HEK293 (cell line): ENCODE results near the gene MORF4L2.

ENCODE experiments used
- CTCF ChIA-PET: fragments of 350-600 bp; formaldehyde crosslinking; extraction: SDS; loops from one replicate; lab custom pipeline; 2021; ENCODE audit warnings: antibody characterized with exemption; lab: Yijun Ruan, JAX
- POLR2A ChIA-PET: fragments of 300-600 bp; formaldehyde crosslinking; extraction: SDS; loops from one replicate; lab custom pipeline; 2020; ENCODE audit warnings: antibody characterized with exemption, inconsistent platforms; lab: Yijun Ruan, JAX
- H3K27ac ChIP-seq: fragments of 200-500 bp; sonication (Bioruptor generic); 2 replicates; pipeline ENCODE4 v1.5.1; 2014; ENCODE audit warnings: low read depth, low read length, control low read depth, inconsistent platforms; ENCODE audit errors: extremely low read depth
- H3K36me3 ChIP-seq, 2 experiments: fragments of 200-500 bp in 1 of 2; sonication (Bioruptor generic) in 1 of 2; 1 replicate in 1 of 2; 2 replicates in 1 of 2; pipeline ENCODE4 v1.5.1; 2014 to 2017; ENCODE audit warnings: inconsistent platforms in 2 of 2, low read length in 2 of 2; ENCODE audit not compliant: control insufficient read depth in 2 of 2, insufficient read depth in 1 of 2
- H3K4me1 ChIP-seq: fragments of 200-500 bp; sonication (Bioruptor generic); 2 replicates; pipeline ENCODE4 v1.5.1; 2014; ENCODE audit warnings: mild to moderate bottlenecking, low read length, inconsistent platforms; ENCODE audit not compliant: control insufficient read depth, insufficient read depth
- H3K4me3 ChIP-seq: 2 replicates; pipeline ENCODE4 v1.5.1; 2011; ENCODE audit warnings: low read depth, mild to moderate bottlenecking, control low read depth, low read length, moderate library complexity
- H3K9me3 ChIP-seq: fragments of 200-500 bp; sonication (Bioruptor generic); 2 replicates; pipeline ENCODE4 v1.5.1; 2014; ENCODE audit warnings: low read depth, low read length, inconsistent platforms; ENCODE audit not compliant: control insufficient read depth, insufficient read depth
- EGR2 ChIP-seq: fragments of 450-650 bp; formaldehyde crosslinking; IDR thresholded peaks from 2 replicates; pipeline ENCODE4 v1.5.1; 2016; ENCODE audit warnings: low read depth, missing biosample characterization, missing genetic modification characterization
- KLF1 ChIP-seq: fragments of 450-650 bp; formaldehyde crosslinking; IDR thresholded peaks from 2 replicates; pipeline ENCODE4 v1.5.1; 2016; ENCODE audit warnings: missing biosample characterization, missing genetic modification characterization
- OSR2 ChIP-seq: fragments of 450-650 bp; formaldehyde crosslinking; IDR thresholded peaks from 2 replicates; pipeline ENCODE4 v1.5.1; 2016; ENCODE audit warnings: missing biosample characterization, missing genetic modification characterization
- SETDB1 ChIP-seq: IDR thresholded peaks from one replicate; pipeline ENCODE4 v1.6.1; 2017; ENCODE audit warnings: mild to moderate bottlenecking, low read length, moderate library complexity, mixed read lengths; ENCODE audit not compliant: insufficient read length
- SP7 ChIP-seq: fragments of 450-650 bp; formaldehyde crosslinking; IDR thresholded peaks from 2 replicates; pipeline ENCODE4 v1.5.1; 2016; ENCODE audit warnings: missing biosample characterization, missing genetic modification characterization
- TCF7L2 ChIP-seq: IDR thresholded peaks from 2 replicates; pipeline ENCODE4 v1.6.1; 2011; ENCODE audit warnings: low read depth, mild to moderate bottlenecking, inconsistent platforms, low read length, moderate library complexity, borderline replicate concordance
- WT1 ChIP-seq: fragments of 450-650 bp; formaldehyde crosslinking; IDR thresholded peaks from 2 replicates; pipeline ENCODE4 v1.5.1; 2016; ENCODE audit warnings: missing biosample characterization, missing genetic modification characterization
- ZBTB1 ChIP-seq: fragments of 450-650 bp; formaldehyde crosslinking; IDR thresholded peaks from 2 replicates; pipeline ENCODE4 v1.5.1; 2016; ENCODE audit warnings: missing biosample characterization, missing genetic modification characterization
- ZBTB17 ChIP-seq: fragments of 450-650 bp; formaldehyde crosslinking; IDR thresholded peaks from 2 replicates; pipeline ENCODE4 v1.5.1; 2016; ENCODE audit warnings: missing biosample characterization, missing genetic modification characterization
- ZBTB20 ChIP-seq: fragments of 450-650 bp; formaldehyde crosslinking; IDR thresholded peaks from 2 replicates; pipeline ENCODE4 v1.5.1; 2016; ENCODE audit warnings: missing biosample characterization, missing genetic modification characterization
- ZNF114 ChIP-seq: fragments of 450-650 bp; formaldehyde crosslinking; IDR thresholded peaks from 2 replicates; pipeline ENCODE4 v1.5.0; 2017; ENCODE audit warnings: missing biosample characterization, missing genetic modification characterization
- ZNF138 ChIP-seq: fragments of 450-650 bp; formaldehyde crosslinking; IDR thresholded peaks from 2 replicates; pipeline ENCODE4 v1.5.1; 2016; ENCODE audit warnings: missing biosample characterization, missing genetic modification characterization, borderline replicate concordance
- ZNF23 ChIP-seq: fragments of 450-650 bp; formaldehyde crosslinking; IDR thresholded peaks from 2 replicates; pipeline ENCODE4 v1.5.1; 2016; ENCODE audit warnings: missing biosample characterization, missing genetic modification characterization, borderline replicate concordance
- ZNF248 ChIP-seq: fragments of 450-650 bp; formaldehyde crosslinking; IDR thresholded peaks from 2 replicates; pipeline ENCODE4 v1.5.1; 2017; ENCODE audit warnings: missing biosample characterization, missing genetic modification characterization
- ZNF302 ChIP-seq: fragments of 450-650 bp; formaldehyde crosslinking; IDR thresholded peaks from 2 replicates; pipeline ENCODE4 v1.5.1; 2016; ENCODE audit warnings: missing biosample characterization, missing genetic modification characterization, low read depth
- ZNF610 ChIP-seq: fragments of 450-650 bp; formaldehyde crosslinking; IDR thresholded peaks from 2 replicates; pipeline ENCODE4 v1.5.1; 2016; ENCODE audit warnings: missing biosample characterization, missing genetic modification characterization, borderline replicate concordance
- ZNF654 ChIP-seq: fragments of 450-650 bp; formaldehyde crosslinking; IDR thresholded peaks from 2 replicates; pipeline ENCODE4 v1.5.1; 2016; ENCODE audit warnings: low read depth, missing biosample characterization, missing genetic modification characterization
- ZNF664 ChIP-seq: fragments of 450-650 bp; formaldehyde crosslinking; IDR thresholded peaks from 2 replicates; pipeline ENCODE4 v1.5.1; 2016; ENCODE audit warnings: missing biosample characterization, missing genetic modification characterization
- ZNF677 ChIP-seq: fragments of 450-650 bp; IDR thresholded peaks from 2 replicates; pipeline ENCODE4 v1.5.0; 2018; ENCODE audit warnings: missing biosample characterization, mild to moderate bottlenecking, missing genetic modification characterization, moderate library complexity
- ZNF776 ChIP-seq: fragments of 450-650 bp; formaldehyde crosslinking; IDR thresholded peaks from 2 replicates; pipeline ENCODE4 v1.5.0; 2017; ENCODE audit warnings: missing biosample characterization, missing genetic modification characterization, borderline replicate concordance
- TF ChIP-seq, protein P1 (sequence below): fragments of 450-650 bp; formaldehyde crosslinking; IDR thresholded peaks from 2 replicates; pipeline ENCODE4 v1.5.1; 2016; ENCODE audit warnings: missing biosample characterization, missing genetic modification characterization
- TF ChIP-seq, protein P2 (sequence below): fragments of 450-650 bp; formaldehyde crosslinking; IDR thresholded peaks from 2 replicates; pipeline ENCODE4 v1.5.1; 2017; ENCODE audit warnings: missing biosample characterization, missing genetic modification characterization
- TF ChIP-seq, protein P3 (sequence below): fragments of 450-650 bp; formaldehyde crosslinking; IDR thresholded peaks from 2 replicates; pipeline ENCODE4 v1.5.1; 2016; ENCODE audit warnings: missing biosample characterization, missing genetic modification characterization
- TF ChIP-seq, protein P4 (sequence below): fragments of 450-650 bp; formaldehyde crosslinking; IDR thresholded peaks from 2 replicates; pipeline ENCODE4 v1.5.1; 2016; ENCODE audit warnings: missing biosample characterization, missing genetic modification characterization, borderline replicate concordance
- TF ChIP-seq, protein P5 (sequence below): fragments of 450-650 bp; formaldehyde crosslinking; IDR thresholded peaks from 2 replicates; pipeline ENCODE4 v1.5.1; 2016; ENCODE audit warnings: missing biosample characterization, missing genetic modification characterization

MORF4L2 gene

DNA sequence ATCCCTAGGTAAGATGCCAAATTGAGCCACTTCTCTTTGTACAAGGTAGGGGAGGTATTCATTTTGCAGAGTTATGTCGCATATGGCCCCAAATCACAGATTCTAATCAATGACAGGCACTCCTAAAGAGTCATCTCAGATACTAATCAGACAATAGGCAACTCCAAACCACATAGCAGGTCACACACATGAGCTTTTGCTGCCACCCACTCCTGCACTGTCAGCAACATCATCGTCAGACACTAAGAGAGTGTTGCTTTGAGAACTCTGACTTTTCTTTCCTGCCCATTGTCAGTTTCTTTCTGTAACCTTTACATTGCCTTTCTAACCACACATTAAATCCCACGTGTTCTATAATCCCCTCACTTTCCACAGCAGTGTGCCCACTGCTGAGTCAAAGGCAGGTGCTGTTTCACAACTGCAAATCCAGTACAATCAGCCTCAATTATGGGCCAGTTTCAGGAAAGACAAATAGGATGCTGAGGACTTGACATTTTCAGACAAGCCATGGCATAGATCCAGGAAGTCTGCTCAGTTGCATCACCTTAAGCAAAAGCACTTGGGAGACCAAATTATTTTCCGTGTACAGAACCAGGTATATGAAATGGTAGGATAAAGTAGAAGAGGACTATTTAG, 47.7 kb upstream of the MORF4L2 start:
- TF ChIP-seq, protein P1, sequence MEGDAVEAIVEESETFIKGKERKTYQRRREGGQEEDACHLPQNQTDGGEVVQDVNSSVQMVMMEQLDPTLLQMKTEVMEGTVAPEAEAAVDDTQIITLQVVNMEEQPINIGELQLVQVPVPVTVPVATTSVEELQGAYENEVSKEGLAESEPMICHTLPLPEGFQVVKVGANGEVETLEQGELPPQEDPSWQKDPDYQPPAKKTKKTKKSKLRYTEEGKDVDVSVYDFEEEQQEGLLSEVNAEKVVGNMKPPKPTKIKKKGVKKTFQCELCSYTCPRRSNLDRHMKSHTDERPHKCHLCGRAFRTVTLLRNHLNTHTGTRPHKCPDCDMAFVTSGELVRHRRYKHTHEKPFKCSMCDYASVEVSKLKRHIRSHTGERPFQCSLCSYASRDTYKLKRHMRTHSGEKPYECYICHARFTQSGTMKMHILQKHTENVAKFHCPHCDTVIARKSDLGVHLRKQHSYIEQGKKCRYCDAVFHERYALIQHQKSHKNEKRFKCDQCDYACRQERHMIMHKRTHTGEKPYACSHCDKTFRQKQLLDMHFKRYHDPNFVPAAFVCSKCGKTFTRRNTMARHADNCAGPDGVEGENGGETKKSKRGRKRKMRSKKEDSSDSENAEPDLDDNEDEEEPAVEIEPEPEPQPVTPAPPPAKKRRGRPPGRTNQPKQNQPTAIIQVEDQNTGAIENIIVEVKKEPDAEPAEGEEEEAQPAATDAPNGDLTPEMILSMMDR: no peak
- TF ChIP-seq ZNF248 (tag by site-specific recombination): no peak
- TF ChIP-seq ZNF138: no peak
- no peak for TF ChIP-seq SP7
- no peak for TF ChIP-seq WT1 (tag by site-specific recombination)
- no peak for TF ChIP-seq ZBTB17
- TF ChIP-seq, protein P2, sequence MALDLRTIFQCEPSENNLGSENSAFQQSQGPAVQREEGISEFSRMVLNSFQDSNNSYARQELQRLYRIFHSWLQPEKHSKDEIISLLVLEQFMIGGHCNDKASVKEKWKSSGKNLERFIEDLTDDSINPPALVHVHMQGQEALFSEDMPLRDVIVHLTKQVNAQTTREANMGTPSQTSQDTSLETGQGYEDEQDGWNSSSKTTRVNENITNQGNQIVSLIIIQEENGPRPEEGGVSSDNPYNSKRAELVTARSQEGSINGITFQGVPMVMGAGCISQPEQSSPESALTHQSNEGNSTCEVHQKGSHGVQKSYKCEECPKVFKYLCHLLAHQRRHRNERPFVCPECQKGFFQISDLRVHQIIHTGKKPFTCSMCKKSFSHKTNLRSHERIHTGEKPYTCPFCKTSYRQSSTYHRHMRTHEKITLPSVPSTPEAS (tag by site-specific recombination): no peak
- no peak for TF ChIP-seq SETDB1
- no peak for TF ChIP-seq ZNF776 (tag by site-specific recombination)
- TF ChIP-seq ZNF677 (tag by site-specific recombination): no peak
- no peak for TF ChIP-seq ZBTB20
- no peak for TF ChIP-seq ZNF664
- TF ChIP-seq ZNF654 (tag by site-specific recombination): no peak
- TF ChIP-seq ZBTB1 (tag by site-specific recombination): no peak
- no peak for TF ChIP-seq ZNF302 (tag by site-specific recombination)
- no peak for TF ChIP-seq ZNF23
- TF ChIP-seq OSR2: no peak
- TF ChIP-seq, all 188 proteins: peak for 0
- ChIA-PET CTCF (interaction anchor here (1.3 kb wide), 1 partner anchor 40 kb away, joined by 3 read pairs; no protein-coding TSS in a partner anchor), POLR2A (no interaction called here)
- no peaks in the 10 kb centered on the region for H3K36me3 ChIP-seq
- H3K4me3 ChIP-seq: no peak overlapping the region
- H3K27ac ChIP-seq: no peak overlapping the region
- no peaks in the 10 kb centered on the region; the same call in 1 of the 2 replicates for H3K4me1 ChIP-seq
- no peaks in the 10 kb centered on the region for H3K9me3 ChIP-seq

DNA sequence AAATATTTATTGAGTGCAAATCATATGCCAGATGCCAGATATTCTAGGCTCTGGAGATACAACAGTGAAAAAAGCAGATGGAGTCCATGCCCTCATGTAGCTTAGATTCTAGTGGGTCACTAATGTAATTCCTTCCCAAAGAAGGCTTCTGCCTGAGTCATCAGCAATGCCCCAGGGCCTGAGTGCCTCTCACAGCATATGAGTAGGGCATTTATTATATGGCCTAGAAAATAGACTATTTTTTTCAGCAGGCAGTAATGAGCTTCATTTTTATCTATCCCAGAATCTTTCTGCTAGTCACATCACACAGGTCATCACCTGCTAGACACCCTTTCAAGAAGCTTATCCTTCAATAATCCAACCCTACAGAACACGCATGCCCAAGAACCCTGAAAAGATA, 46.5 kb upstream of the MORF4L2 start:
- ChIA-PET CTCF (interaction anchor here (1.3 to 1.7 kb wide), 2 partner anchors 21 to 42 kb away, joined by 3 to 4 read pairs; no protein-coding TSS in a partner anchor), POLR2A (no interaction called here)
- Histone ChIP-seq H3K4me1 (no peaks in the 10 kb centered on the region; the same call in 1 of the 2 replicates), H3K9me3 (no peaks in the 10 kb centered on the region), H3K4me3 (no peak overlapping the region), H3K36me3 (no peaks in the 10 kb centered on the region), H3K27ac (no peak overlapping the region)
- TF ChIP-seq, protein P3, sequence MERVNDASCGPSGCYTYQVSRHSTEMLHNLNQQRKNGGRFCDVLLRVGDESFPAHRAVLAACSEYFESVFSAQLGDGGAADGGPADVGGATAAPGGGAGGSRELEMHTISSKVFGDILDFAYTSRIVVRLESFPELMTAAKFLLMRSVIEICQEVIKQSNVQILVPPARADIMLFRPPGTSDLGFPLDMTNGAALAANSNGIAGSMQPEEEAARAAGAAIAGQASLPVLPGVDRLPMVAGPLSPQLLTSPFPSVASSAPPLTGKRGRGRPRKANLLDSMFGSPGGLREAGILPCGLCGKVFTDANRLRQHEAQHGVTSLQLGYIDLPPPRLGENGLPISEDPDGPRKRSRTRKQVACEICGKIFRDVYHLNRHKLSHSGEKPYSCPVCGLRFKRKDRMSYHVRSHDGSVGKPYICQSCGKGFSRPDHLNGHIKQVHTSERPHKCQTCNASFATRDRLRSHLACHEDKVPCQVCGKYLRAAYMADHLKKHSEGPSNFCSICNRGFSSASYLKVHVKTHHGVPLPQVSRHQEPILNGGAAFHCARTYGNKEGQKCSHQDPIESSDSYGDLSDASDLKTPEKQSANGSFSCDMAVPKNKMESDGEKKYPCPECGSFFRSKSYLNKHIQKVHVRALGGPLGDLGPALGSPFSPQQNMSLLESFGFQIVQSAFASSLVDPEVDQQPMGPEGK (tag by site-specific recombination): no peak
- TF ChIP-seq ZNF610 (tag by site-specific recombination) (no peak), ZNF114 (no peak), TCF7L2 (no peak), KLF1 (tag by site-specific recombination) (no peak), EGR2 (no peak)
- TF ChIP-seq, protein P4, sequence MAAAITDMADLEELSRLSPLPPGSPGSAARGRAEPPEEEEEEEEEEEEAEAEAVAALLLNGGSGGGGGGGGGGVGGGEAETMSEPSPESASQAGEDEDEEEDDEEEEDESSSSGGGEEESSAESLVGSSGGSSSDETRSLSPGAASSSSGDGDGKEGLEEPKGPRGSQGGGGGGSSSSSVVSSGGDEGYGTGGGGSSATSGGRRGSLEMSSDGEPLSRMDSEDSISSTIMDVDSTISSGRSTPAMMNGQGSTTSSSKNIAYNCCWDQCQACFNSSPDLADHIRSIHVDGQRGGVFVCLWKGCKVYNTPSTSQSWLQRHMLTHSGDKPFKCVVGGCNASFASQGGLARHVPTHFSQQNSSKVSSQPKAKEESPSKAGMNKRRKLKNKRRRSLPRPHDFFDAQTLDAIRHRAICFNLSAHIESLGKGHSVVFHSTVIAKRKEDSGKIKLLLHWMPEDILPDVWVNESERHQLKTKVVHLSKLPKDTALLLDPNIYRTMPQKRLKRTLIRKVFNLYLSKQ (tag by site-specific recombination): no peak
- TF ChIP-seq, protein P5, sequence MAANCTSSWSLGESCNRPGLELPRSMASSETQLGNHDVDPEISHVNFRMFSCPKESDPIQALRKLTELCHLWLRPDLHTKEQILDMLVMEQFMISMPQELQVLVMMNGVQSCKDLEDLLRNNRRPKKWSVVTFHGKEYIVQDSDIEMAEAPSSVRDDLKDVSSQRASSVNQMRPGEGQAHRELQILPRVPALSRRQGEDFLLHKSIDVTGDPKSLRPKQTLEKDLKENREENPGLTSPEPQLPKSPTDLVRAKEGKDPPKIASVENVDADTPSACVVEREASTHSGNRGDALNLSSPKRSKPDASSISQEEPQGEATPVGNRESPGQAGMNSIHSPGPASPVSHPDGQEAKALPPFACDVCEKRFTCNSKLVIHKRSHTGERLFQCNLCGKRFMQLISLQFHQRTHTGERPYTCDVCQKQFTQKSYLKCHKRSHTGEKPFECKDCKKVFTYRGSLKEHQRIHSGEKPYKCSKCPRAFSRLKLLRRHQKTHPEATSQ (tag by site-specific recombination): no peak
